ENCODE data around the gene SOX13.

Gene SOX13

GRCh38 chr1:204108312-204109141 is 35.6 kb downstream of the SOX13 start:
- no peak for FAIRE-seq

GRCh38 chr1:204110894-204111633 is 38.1 kb downstream of the SOX13 start:
- no peak for FAIRE-seq

- FAIRE-seq = no peak
These were observed 40.2 kb downstream of the SOX13 start for GRCh38 chr1:204112876-204113730.

GRCh38 chr1:204113896-204114295 is 41.0 kb downstream of the SOX13 start:
- FAIRE-seq = no peak

- no peak for FAIRE-seq
These were observed 41.7 kb downstream of the SOX13 start for GRCh38 chr1:204114606-204115005.

GRCh38 chr1:204115116-204115515 is 42.2 kb downstream of the SOX13 start:
- no peak for FAIRE-seq

- FAIRE-seq = no peak
These were observed 43.6 kb downstream of the SOX13 start for GRCh38 chr1:204116539-204116938.

- FAIRE-seq = no peak
These were observed 49.1 kb downstream of the SOX13 start for GRCh38 chr1:204121840-204122555.

GRCh38 chr1:204123376-204123775 is 50.5 kb downstream of the SOX13 start:
- FAIRE-seq = no peak

GRCh38 chr1:204124639-204125038 is 51.7 kb downstream of the SOX13 start:
- FAIRE-seq = no peak

GRCh38 chr1:204125759-204126351 is 52.9 kb downstream of the SOX13 start:
- FAIRE-seq = no peak

GRCh38 chr1:204126386-204126785 is 53.5 kb downstream of the SOX13 start:
- FAIRE-seq = no peak

GRCh38 chr1:204126956-204127355 is 54.0 kb downstream of the SOX13 start:
- no peak for FAIRE-seq

GRCh38 chr1:204127597-204128242 is 54.8 kb downstream of the SOX13 start:
- FAIRE-seq = peak; percentile 84

- no peak for FAIRE-seq
These were observed 55.6 kb downstream of the SOX13 start for GRCh38 chr1:204128464-204128963.

GRCh38 chr1:204128964-204129896 is 56.3 kb downstream of the SOX13 start:
- FAIRE-seq = no peak

- FAIRE-seq = no peak
These were observed 57.3 kb downstream of the SOX13 start for GRCh38 chr1:204130178-204130577.

GRCh38 chr1:204130981-204131892 is 58.3 kb downstream of the SOX13 start:
- no peak for FAIRE-seq

- no peak for FAIRE-seq
These were observed 59.1 kb downstream of the SOX13 start for GRCh38 chr1:204131978-204132377.
